GM23338 (cell line): Measurements from ENCODE around the gene MADCAM1.

Source experiments
- CREB1 ChIP-seq: fragments of 250-450 bp; sonication (Bioruptor Pico); IDR thresholded peaks from 2 replicates; pipeline ENCODE4 v1.5.0; 2020; ENCODE audit warnings: low read depth, mild to moderate bottlenecking, moderate library complexity
- EZH2 ChIP-seq: fragments of 200-600 bp; sonication (generic); IDR thresholded peaks from one replicate; pipeline ENCODE4 v1.8.0; 2017; ENCODE audit warnings: antibody characterized with exemption, mild to moderate bottlenecking, low read depth; ENCODE audit not compliant: unreplicated experiment
- EZH2phosphoT487 ChIP-seq: fragments of 200-600 bp; sonication (generic); IDR thresholded peaks from one replicate; pipeline ENCODE4 v1.8.1; 2018; ENCODE audit warnings: antibody characterized with exemption; ENCODE audit not compliant: unreplicated experiment
- NANOG ChIP-seq: IDR thresholded peaks from 2 replicates; pipeline ENCODE4 v1.6.1; 2016; ENCODE audit warnings: antibody characterized with exemption, borderline replicate concordance
- POLR2AphosphoS5 ChIP-seq: IDR thresholded peaks from 2 replicates; pipeline ENCODE4 v1.6.1; 2016; ENCODE audit warnings: antibody characterized with exemption, low read depth
- REST ChIP-seq: IDR thresholded peaks from one replicate; pipeline ENCODE4 v1.6.1; 2018; ENCODE audit warnings: antibody characterized with exemption; ENCODE audit not compliant: unreplicated experiment
- STAT1 ChIP-seq: IDR thresholded peaks from one replicate; pipeline ENCODE4 v1.6.1; 2016; ENCODE audit warnings: antibody characterized with exemption; ENCODE audit not compliant: unreplicated experiment
- ZNF114 ChIP-seq: fragments of 250-450 bp; sonication (Bioruptor Pico); IDR thresholded peaks from 2 replicates; pipeline ENCODE4 v1.5.0; 2020; ENCODE audit warnings: mild to moderate bottlenecking, moderate library complexity
- ZNF331 ChIP-seq: fragments of 250-450 bp; sonication (Bioruptor Pico); IDR thresholded peaks from 2 replicates; pipeline ENCODE4 v1.5.0; 2020; ENCODE audit warnings: low read depth, mild to moderate bottlenecking, moderate library complexity
- ZNF462 ChIP-seq: fragments of 250-450 bp; sonication (Bioruptor Pico); IDR thresholded peaks from 2 replicates; pipeline ENCODE4 v1.5.0; 2020; ENCODE audit warnings: mild to moderate bottlenecking, moderate library complexity
- TF ChIP-seq, protein P1 (sequence below), 2 experiments: fragments of 200-600 bp in 1 of 2; sonication (generic) in 1 of 2; conservative IDR thresholded peaks; 2 replicates each; pipeline versions ENCODE4 v1.5.1 to v1.6.1; 2016 to 2017; ENCODE audit warnings: antibody characterized with exemption in 2 of 2, low read depth in 2 of 2, mild to moderate bottlenecking in 2 of 2, moderate library complexity in 1 of 2
- TF ChIP-seq, protein P2 (sequence below): IDR thresholded peaks from 2 replicates; pipeline ENCODE4 v1.6.1; 2016; ENCODE audit warnings: antibody characterized with exemption

- TF ChIP-seq ZNF331 (CRISPR knock-in tag) (no peak), REST (no peak), EZH2 (no peak), POLR2AphosphoS5 (no peak), EZH2phosphoT487 (no peak), ZNF114 (CRISPR knock-in tag) (no peak), NANOG (no peak), ZNF462 (CRISPR knock-in tag) (no peak), CREB1 (CRISPR knock-in tag) (no peak), STAT1 (no peak)
- TF ChIP-seq, protein P1, sequence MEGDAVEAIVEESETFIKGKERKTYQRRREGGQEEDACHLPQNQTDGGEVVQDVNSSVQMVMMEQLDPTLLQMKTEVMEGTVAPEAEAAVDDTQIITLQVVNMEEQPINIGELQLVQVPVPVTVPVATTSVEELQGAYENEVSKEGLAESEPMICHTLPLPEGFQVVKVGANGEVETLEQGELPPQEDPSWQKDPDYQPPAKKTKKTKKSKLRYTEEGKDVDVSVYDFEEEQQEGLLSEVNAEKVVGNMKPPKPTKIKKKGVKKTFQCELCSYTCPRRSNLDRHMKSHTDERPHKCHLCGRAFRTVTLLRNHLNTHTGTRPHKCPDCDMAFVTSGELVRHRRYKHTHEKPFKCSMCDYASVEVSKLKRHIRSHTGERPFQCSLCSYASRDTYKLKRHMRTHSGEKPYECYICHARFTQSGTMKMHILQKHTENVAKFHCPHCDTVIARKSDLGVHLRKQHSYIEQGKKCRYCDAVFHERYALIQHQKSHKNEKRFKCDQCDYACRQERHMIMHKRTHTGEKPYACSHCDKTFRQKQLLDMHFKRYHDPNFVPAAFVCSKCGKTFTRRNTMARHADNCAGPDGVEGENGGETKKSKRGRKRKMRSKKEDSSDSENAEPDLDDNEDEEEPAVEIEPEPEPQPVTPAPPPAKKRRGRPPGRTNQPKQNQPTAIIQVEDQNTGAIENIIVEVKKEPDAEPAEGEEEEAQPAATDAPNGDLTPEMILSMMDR (conservative IDR thresholded peaks at IDR 0.05; ENCODE audit: low read depth in 2 of 2): no peak
- TF ChIP-seq, protein P2, sequence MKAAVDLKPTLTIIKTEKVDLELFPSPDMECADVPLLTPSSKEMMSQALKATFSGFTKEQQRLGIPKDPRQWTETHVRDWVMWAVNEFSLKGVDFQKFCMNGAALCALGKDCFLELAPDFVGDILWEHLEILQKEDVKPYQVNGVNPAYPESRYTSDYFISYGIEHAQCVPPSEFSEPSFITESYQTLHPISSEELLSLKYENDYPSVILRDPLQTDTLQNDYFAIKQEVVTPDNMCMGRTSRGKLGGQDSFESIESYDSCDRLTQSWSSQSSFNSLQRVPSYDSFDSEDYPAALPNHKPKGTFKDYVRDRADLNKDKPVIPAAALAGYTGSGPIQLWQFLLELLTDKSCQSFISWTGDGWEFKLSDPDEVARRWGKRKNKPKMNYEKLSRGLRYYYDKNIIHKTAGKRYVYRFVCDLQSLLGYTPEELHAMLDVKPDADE: no peak
Observed at GRCh38 chr19:533364-534058, 37.2 kb downstream of the MADCAM1 start.
